ENCODE measurements around the gene CHST14.

DNA sequence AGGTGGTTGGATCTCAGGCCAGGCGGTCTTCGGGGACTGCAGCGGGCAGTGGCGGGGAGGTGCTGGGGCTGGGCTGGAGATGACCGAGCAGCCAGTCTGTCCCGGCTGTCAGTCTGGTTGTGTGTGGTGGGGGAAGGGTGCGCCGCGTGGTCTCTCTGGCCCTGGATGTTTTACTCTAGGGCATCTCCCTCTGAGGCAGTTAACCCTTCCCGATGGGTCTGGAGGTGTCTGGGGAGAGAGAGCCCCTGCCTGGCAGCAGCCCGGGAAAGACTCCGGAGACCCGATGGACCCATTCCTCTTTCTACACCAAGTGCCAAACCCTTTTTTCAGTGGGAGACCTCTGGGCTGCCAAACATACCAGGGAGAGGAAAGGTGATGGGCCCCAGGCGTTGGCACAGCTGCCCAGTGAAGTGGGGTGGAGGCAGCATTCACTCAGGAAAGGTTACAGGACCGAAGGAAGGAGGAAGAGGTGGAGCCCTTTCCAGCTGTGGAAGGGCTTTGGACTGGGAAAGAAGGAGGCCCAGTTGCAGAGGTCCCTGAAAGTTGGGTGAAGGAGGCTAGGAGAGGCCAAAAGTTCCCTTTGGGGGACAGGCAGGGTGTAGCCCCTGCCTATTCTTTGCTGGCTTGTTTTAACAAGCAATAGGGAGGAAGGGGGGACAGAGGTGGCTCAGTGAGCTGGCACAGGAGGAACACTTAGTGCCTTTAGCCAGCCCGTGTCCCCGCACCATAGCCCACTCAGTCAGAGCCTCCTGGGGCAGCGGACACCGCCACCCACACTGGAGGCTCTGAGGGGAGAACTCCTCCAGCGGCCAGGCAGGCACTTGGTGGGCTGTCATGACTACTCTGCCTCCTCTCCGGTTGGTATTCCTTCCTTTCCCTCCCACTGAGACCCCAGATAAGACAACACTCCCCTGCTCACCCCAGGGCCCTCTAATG lies 32.8 kb upstream of the CHST14 start:
- TF ChIP-seq POLR2AphosphoS5 (IDR thresholded peaks at IDR 0.05; ENCODE audit: low read depth, low read length) (no peak), SUZ12 (IDR thresholded peaks at IDR 0.05; ENCODE audit: low read length) (no peak), GABPA (IDR thresholded peaks at IDR 0.05; ENCODE audit: borderline replicate concordance, insufficient read depth, low read length) (no peak)
- TF ChIP-seq, protein P1, sequence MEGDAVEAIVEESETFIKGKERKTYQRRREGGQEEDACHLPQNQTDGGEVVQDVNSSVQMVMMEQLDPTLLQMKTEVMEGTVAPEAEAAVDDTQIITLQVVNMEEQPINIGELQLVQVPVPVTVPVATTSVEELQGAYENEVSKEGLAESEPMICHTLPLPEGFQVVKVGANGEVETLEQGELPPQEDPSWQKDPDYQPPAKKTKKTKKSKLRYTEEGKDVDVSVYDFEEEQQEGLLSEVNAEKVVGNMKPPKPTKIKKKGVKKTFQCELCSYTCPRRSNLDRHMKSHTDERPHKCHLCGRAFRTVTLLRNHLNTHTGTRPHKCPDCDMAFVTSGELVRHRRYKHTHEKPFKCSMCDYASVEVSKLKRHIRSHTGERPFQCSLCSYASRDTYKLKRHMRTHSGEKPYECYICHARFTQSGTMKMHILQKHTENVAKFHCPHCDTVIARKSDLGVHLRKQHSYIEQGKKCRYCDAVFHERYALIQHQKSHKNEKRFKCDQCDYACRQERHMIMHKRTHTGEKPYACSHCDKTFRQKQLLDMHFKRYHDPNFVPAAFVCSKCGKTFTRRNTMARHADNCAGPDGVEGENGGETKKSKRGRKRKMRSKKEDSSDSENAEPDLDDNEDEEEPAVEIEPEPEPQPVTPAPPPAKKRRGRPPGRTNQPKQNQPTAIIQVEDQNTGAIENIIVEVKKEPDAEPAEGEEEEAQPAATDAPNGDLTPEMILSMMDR (IDR thresholded peaks at IDR 0.05; ENCODE audit: control extremely low read depth in 1 of 3, insufficient read depth in 1 of 3, low read depth in 1 of 3, low read length in 3 of 3) = no peak
- TF ChIP-seq, protein P2, sequence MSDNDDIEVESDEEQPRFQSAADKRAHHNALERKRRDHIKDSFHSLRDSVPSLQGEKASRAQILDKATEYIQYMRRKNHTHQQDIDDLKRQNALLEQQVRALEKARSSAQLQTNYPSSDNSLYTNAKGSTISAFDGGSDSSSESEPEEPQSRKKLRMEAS (IDR thresholded peaks at IDR 0.05) = peak; percentile 81
- TF ChIP-seq, protein P3, sequence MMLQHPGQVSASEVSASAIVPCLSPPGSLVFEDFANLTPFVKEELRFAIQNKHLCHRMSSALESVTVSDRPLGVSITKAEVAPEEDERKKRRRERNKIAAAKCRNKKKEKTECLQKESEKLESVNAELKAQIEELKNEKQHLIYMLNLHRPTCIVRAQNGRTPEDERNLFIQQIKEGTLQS (IDR thresholded peaks at IDR 0.05; ENCODE audit: insufficient read depth, low read depth, low read length) = no peak
